HG03175 (cell line): ENCODE measurements around the gene TMEM255B.
"Not testable (repeated sequence)": the region's sequence is repeated elsewhere in the genome, so short reads cannot be mapped to it uniquely, and the experiment has no call there.

ENCODE experiments used
- ATAC-seq: cut with Tn5 transposase; IDR thresholded peaks from one replicate; pipeline ENCODE4 v1.9.1; 2021; ENCODE audit warnings: mild to moderate bottlenecking, moderate library complexity; ENCODE audit not compliant: unreplicated experiment

Gene TMEM255B

GRCh38 chr13:113784645-113785024, 25.6 kb downstream of the TMEM255B start:
- ATAC-seq, result no peak

GRCh38 chr13:113785051-113786010, 26.3 kb downstream of the TMEM255B start:
- no peak for ATAC-seq

GRCh38 chr13:113786262-113786841, 27.3 kb downstream of the TMEM255B start:
- no peak for ATAC-seq

GRCh38 chr13:113787694-113788093, 28.7 kb downstream of the TMEM255B start:
- ATAC-seq, result no peak

- ATAC-seq, result no peak
Measured at GRCh38 chr13:113788413-113789135, 29.5 kb downstream of the TMEM255B start.

GRCh38 chr13:113789167-113789566, 30.1 kb downstream of the TMEM255B start:
- no peak for ATAC-seq

GRCh38 chr13:113789931-113790330, 30.9 kb downstream of the TMEM255B start:
- not testable (repeated sequence) for ATAC-seq

- ATAC-seq, result no peak
Measured at GRCh38 chr13:113791226-113791625, 32.2 kb downstream of the TMEM255B start.

- ATAC-seq, result no peak
Measured at GRCh38 chr13:113791761-113792160, 32.7 kb downstream of the TMEM255B start.

- ATAC-seq, result no peak
Measured at GRCh38 chr13:113792236-113792770, 33.3 kb downstream of the TMEM255B start.

GRCh38 chr13:113792886-113793717, 34.1 kb downstream of the TMEM255B start:
- no peak for ATAC-seq

GRCh38 chr13:113793718-113794085, 34.7 kb downstream of the TMEM255B start:
- no peak for ATAC-seq

GRCh38 chr13:113794086-113794485, 35.1 kb downstream of the TMEM255B start:
- ATAC-seq, result no peak

GRCh38 chr13:113794764-113795173, 35.7 kb downstream of the TMEM255B start:
- ATAC-seq, result no peak

GRCh38 chr13:113795362-113795761, 36.3 kb downstream of the TMEM255B start:
- not testable (repeated sequence) for ATAC-seq

- ATAC-seq, result no peak
Measured at GRCh38 chr13:113796211-113796963, 37.4 kb downstream of the TMEM255B start.

GRCh38 chr13:113796964-113797676, 38.1 kb downstream of the TMEM255B start:
- no peak for ATAC-seq

- no peak for ATAC-seq
Measured at GRCh38 chr13:113798200-113798811, 39.3 kb downstream of the TMEM255B start.

GRCh38 chr13:113800576-113800926, 41.5 kb downstream of the TMEM255B start:
- ATAC-seq, result no peak
